Right lobe of liver (tissue), 4 donors: Measurements from ENCODE around the gene DST.

Experiments used
- CTCF ChIP-seq, 4 donors: fragments of 200-600 bp in 3 of 4; fragments of 450-650 bp in 1 of 4; IDR thresholded peaks; one replicate each; pipeline versions ENCODE4 v1.5.1 to v1.8.0; 2016 to 2022; ENCODE audit warnings: antibody characterized with exemption in 4 of 4, mild to moderate bottlenecking in 2 of 4
- POLR2A ChIP-seq: fragments of 450-650 bp; IDR thresholded peaks from one replicate; pipeline ENCODE4 v1.6.1; 2017; ENCODE audit warnings: antibody characterized with exemption, mild to moderate bottlenecking
- donor health status: DM: no; HTN: no; CAD: no.
- donor health status: DM: no; HTN: no; CAD: no.
- donor health status: DM: no; HTN: yes; CAD: no.

- no peak for TF ChIP-seq CTCF (IDR thresholded peaks at IDR 0.05)
- TF ChIP-seq POLR2A = no peak
Observed at GRCh38 chr6:56656466-56656865, 13.8 kb upstream of the DST start.
